Activated CD8-positive, alpha-beta memory T cell treated with anti-CD3 and anti-CD28 coated beads, Interleukin-2, amount 50 U/mL, for 4 hours (primary cell): ENCODE data around the gene GNAO1.

Experiments used
- DNase-seq: peaks from one replicate; pipeline ENCODE4 v3.0.0-alpha.2; 2020

The GNAO1 gene

GRCh38 chr16:56244612-56245011 is 53.3 kb downstream of the GNAO1 start:
- DNase-seq, result no peak

GRCh38 chr16:56245197-56245596 is 53.9 kb downstream of the GNAO1 start:
- no peak for DNase-seq

DNA sequence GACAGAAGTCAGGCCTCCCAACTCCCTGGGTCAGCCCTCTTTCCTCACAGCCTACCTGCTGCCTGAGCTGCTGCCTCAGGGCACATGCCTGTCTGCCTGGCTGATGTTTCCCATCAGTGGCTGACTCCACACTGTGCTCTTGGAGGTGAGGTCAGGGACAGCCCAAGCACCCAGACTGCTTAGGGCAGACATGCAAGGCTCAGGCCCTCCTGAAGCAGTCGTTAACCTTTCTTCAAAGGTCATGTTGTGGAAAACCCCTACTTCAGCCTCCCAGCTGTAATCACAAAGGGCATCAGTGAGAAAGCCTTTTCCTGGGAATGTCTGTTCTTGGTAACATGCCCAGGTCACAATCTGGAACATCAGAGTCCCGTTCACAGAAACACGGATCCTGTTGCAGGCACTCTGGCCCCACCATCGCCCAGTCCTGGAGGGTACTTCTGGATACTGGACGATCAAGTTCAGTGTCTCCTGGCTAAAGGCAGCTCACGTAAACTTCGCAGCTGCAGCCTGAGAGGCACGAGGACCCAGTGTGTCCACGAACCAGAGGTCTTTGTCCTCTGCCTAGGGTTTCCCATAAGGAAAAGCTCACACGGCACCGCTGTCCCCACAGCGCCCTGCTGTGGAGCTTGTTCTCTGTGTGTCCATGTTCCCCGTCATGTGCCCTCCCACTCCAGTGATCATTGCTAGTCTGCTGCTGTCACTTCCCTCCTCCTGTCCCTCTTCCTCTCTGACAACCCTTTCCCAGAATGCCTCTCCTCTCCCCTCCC is 54.9 kb downstream of the GNAO1 start:
- DNase-seq, result no peak

DNA sequence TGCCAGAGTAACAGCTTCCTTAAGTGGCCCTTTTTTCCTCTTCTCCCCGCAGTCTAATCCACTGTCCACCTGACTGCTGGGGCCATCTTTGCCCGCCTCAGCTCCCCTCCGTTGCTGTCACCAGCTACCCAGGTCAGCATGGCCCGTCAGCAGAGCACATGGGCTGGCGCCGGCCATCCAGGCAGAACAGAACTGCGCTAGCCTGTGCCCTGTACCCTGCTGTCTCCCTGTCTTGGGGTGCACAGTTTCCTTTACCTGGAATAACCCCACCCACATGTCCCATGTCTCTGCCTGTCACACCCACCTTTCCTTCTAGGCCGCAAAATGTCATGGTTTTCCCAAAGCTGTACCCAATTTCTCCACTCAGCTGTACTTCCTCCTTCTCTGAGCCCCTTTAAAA is 55.7 kb downstream of the GNAO1 start:
- DNase-seq, result no peak

DNA sequence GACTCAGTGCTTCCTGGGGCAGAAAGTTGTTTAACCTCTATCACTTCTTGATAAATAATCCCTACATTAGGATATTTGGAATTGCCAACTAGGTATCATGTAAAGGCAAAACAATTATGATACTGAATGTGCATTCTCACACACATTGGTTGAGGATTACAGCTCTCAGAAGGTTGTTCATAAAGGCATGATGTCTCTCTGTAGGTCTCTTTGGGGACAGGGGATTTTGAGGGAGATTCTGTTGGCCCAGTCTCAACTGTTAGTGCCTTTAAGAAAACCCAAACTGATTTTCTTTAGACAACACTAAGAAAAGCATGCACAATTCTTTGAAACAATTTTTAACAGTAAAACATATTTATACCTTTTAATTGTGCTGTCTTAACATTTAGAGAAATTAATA is 56.5 kb downstream of the GNAO1 start:
- no peak for DNase-seq

GRCh38 chr16:56252835-56253234 is 61.5 kb downstream of the GNAO1 start:
- DNase-seq, result no peak

DNA sequence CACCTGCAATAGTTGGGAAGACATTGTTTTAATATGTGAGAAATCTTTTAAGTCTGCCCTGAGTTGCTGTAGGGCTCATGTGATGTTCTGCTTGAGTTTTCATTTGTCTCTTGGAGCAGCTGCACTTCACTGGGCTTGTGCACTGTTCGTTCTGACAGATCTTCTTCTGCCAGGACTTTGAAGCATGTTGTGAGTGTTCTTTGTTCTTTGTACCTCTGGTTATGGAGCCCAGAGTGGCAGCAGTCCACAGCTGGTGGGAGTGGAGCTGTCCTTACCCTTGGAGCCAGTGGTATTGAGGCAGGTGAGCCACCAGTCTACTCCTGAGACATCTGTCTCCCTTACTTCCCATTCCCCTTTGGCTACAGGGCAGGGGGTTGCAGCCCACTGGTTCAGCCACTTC is 64.6 kb downstream of the GNAO1 start:
- no peak for DNase-seq

DNA sequence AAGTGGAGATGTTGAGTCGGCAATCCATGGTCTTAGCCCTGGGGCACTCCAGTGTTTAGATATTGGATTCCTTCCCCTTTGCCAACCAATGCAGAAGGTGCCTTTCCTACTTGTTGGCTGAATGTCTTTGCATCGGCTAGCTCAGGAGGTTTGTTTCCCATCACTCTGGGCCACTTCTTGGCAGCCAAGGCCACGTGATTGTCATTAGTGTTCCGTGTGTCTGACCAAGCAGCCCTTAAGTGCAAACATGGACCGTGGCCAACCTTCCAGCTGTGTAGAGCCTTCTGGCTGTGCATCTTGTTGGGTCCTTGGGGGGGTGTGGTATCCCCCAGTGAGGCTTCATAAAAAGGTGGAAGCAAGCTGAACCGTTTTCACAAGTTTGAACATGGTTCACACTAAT is 66.0 kb downstream of the GNAO1 start:
- no peak for DNase-seq

GRCh38 chr16:56257666-56258342 is 66.5 kb downstream of the GNAO1 start:
- DNase-seq, result no peak

GRCh38 chr16:56258508-56259424 is 67.5 kb downstream of the GNAO1 start:
- no peak for DNase-seq

GRCh38 chr16:56259425-56259779 is 68.1 kb downstream of the GNAO1 start:
- DNase-seq, result no peak

DNA sequence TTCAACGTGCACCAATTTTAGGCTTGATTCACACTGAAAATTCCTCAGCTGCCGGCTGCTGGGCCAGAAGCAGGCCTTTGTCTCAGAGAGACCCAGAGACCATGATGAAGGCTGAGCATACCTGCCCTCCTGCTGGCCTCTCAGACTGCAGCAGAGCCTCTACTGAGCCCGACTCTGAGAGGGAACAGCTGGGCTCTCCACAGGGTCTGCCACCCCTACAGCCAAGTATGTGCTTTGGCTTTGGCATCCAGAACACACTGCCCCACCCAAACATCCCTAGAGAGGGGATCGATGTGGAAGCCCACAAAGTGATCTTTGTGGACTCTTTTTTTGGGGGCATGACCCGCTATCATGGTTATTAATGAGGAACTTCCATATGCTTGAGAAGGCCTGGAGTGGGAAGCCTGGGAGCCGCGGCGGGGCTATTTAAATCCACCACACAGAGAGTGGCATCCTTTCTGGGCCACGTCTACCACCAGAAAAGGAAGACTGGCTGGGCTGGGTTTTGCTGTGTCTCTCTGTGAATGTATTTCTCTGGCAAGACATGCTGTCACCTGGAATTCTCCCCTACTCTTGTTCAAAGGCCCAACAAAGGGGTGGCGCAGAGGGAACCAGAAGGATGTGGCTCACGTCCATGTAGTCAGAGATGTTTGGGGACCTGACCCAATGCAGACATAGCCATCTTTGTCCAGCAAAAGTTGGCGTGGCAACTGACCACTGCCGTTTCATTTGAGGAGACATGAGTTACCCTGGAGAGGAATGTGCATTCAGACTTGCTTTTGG is 69.3 kb downstream of the GNAO1 start:
- no peak for DNase-seq

DNA sequence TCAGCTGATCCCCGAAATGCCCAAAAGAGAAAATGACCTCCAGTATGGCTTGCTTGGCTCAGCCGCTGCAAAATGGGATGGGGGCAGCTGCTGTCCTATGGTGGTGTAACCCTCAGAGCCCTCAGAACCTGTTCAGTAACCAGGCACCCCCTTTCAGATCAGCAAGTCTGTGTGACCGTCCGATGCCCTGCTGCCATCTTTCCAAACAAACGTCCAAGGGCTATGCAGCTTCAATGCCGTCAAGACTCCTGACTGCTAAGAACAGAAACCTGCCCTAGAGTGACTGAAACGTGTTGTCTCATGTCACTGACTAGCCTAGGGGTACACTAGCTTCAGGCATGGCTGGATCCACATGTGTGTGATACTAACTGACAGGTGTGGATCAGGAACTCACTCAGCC is 70.4 kb downstream of the GNAO1 start:
- no peak for DNase-seq

GRCh38 chr16:56262148-56262547 is 70.9 kb downstream of the GNAO1 start:
- peak; percentile 47 for DNase-seq

- no peak for DNase-seq
Measured at GRCh38 chr16:56262551-56263245, 71.4 kb downstream of the GNAO1 start.

- no peak for DNase-seq
Measured at GRCh38 chr16:56263711-56264608, 72.7 kb downstream of the GNAO1 start.

DNA sequence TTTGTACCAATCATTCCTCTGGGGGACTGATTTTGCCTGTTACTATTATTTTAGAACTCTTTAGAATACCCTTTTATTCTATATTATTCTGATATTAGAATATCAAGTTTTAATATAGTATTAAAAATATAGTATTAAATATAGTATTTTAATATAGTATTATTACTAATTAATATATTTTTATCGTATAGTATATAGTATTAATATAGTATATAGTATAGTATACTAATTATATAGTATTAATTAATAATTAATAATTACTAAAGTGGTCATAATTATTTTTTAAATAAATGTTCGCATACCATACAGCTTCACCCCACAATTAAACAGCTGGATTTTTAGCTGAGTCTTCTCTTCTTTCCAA is 73.3 kb downstream of the GNAO1 start:
- DNase-seq, result no peak

GRCh38 chr16:56265184-56265583 is 73.9 kb downstream of the GNAO1 start:
- no peak for DNase-seq

DNA sequence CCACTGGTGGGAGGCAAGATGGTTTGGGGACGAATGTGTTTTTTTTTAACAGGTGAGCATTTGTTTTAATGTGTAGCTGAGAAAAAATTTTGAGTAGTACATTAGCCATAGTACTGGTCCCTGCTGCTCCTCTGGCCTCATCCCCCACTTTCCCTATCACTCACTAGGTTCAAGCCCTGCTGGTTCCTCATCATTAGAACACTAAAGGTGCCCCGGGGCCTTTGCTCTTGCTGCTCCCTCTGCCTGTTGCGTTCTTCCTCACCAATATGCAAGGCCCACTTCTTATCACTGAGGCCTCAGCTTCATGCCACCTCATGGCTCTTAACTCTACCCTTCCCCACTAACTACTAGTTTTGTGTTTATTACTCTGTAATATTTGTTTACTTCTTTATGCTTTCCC is 74.5 kb downstream of the GNAO1 start:
- DNase-seq, result no peak

GRCh38 chr16:56266641-56267607 is 75.6 kb downstream of the GNAO1 start:
- no peak for DNase-seq
